Liver (tissue), 3 donors: ENCODE data around the gene MALAT1.

ENCODE experiments used
- ATF3 ChIP-seq: IDR thresholded peaks from 2 replicates; pipeline ENCODE4 v1.6.1; 2016; ENCODE audit warnings: antibody characterized with exemption
- CTCF ChIP-seq: fragments of 150-350 bp; IDR thresholded peaks from 2 replicates; pipeline ENCODE4 v1.5.1; 2017; ENCODE audit warnings: improper control_type of control experiment, low read depth, low read length; ENCODE audit not compliant: missing input control
- JUND ChIP-seq, 2 donors: IDR thresholded peaks; 2 replicates each; pipeline ENCODE4 v1.6.1; 2016; ENCODE audit warnings: antibody characterized with exemption in 2 of 2
- REST ChIP-seq: IDR thresholded peaks from 2 replicates; pipeline ENCODE4 v1.6.1; 2016; ENCODE audit warnings: antibody characterized with exemption, mild to moderate bottlenecking
- RXRA ChIP-seq, 2 donors: IDR thresholded peaks; 2 replicates each; pipeline ENCODE4 v1.6.1; 2017 to 2018; ENCODE audit warnings: antibody characterized with exemption in 2 of 2, mild to moderate bottlenecking in 1 of 2
- TAF1 ChIP-seq: conservative IDR thresholded peaks from 2 replicates; pipeline ENCODE4 v1.6.1; 2016; ENCODE audit warnings: antibody characterized with exemption, mild to moderate bottlenecking
- YY1 ChIP-seq: IDR thresholded peaks from 2 replicates; pipeline ENCODE4 v1.6.1; 2016; ENCODE audit warnings: antibody characterized with exemption, mild to moderate bottlenecking
- donor health status: healthy.
- donor health status: healthy.

GRCh38 chr11:65532388-65533064 is 33.7 kb downstream of the MALAT1 start:
- TF ChIP-seq ATF3 (no peak), CTCF (no peak), JUND (IDR thresholded peaks at IDR 0.05) (no peak), YY1 (no peak), REST (no peak), TAF1 (no peak), RXRA (IDR thresholded peaks at IDR 0.05) (peak; percentile 30 to 60)
